K562 (cell line): ENCODE measurements around the gene PCDHGA12. TPM values are rescaled to one million over a fixed set of nuclear protein-coding genes. Genes with fewer than 3 reads are reported as not detected.

ENCODE experiments used
- polyA plus RNA-seq, 8 experiments: library from polyadenylated mRNA; depleted of rRNA in 4 of 8; stranded (reverse) in 5 of 8; unstranded in 3 of 8; fragments of >200 nt; fragmentation: Nextera tagmentation in 2 of 8; fragmentation: Illumina TruSeq in 1 of 8; extraction: Ambion mirVana in 2 of 8; extraction: Trizol in 1 of 8; gene quantifications; 2 replicates each; pipeline versions ENCODE4 v1.2.1 to v1.2.3, GENCODE V29; 2011 to 2014; ENCODE audit warnings: inconsistent platforms in 1 of 8, missing spikeins in 1 of 8
- total RNA-seq, 7 experiments: library from RNA; depleted of rRNA in 6 of 7; stranded (reverse); fragments of >200 nt in 6 of 7; fragmentation: Illumina TruSeq in 2 of 7; extraction: Trizol in 2 of 7; gene quantifications; 2 replicates each; pipeline versions ENCODE4 v1.2.1 to v1.2.3, GENCODE V29; 2011 to 2021; ENCODE audit warnings: low replicate concordance in 1 of 7

The PCDHGA12 gene
- total and polyA plus RNA-seq, 9 of the 15 experiments (the other 6 are each of a cell fraction or from before 2014, with no cell fraction given): 0.03 TPM; not detected in 8

Other genes starting within 250 kb of the PCDHGA12 start
Only the 7 nearest of the 35 such genes appear.
- 0.04 and 0.09 TPM in 2 replicates for gene PCDHGA8, start 37.9 kb upstream of the PCDHGA12 start, total RNA-seq (2014; rRNA removed)
- 0.04 and 0.06 TPM in 2 replicates for gene PCDHGA8, start 37.9 kb upstream of the PCDHGA12 start, total RNA-seq (2014; rRNA removed; fragmentation: Illumina TruSeq; extraction: Trizol)
- gene PCDHGA8, start 37.9 kb upstream of the PCDHGA12 start, total RNA-seq (2015; rRNA removed; fragmentation: Illumina TruSeq; extraction: Trizol): 0.08 and 0.11 TPM in 2 replicates
- gene PCDHGA8, start 37.9 kb upstream of the PCDHGA12 start, total RNA-seq (2021): 0.07 and 0.18 TPM in 2 replicates
- gene PCDHGA8, start 37.9 kb upstream of the PCDHGA12 start, polyA plus RNA-seq (2011; rRNA removed): 0.01 and 0.07 TPM in 2 replicates
- 0.06 and 0.10 TPM in 2 replicates for gene PCDHGA8, start 37.9 kb upstream of the PCDHGA12 start, polyA plus RNA-seq (2014; fragmentation: Illumina TruSeq; extraction: Trizol)
- not detected for gene PCDHGA8, start 37.9 kb upstream of the PCDHGA12 start, polyA plus RNA-seq (2014; fragmentation: Nextera tagmentation; extraction: Ambion mirVana)
- 0.07 and 0.13 TPM in 2 replicates for gene PCDHGA8, start 37.9 kb upstream of the PCDHGA12 start, polyA plus RNA-seq (2014; rRNA removed)
- gene PCDHGB5, start 32.6 kb upstream of the PCDHGA12 start, total RNA-seq (2014; rRNA removed): 0.05 TPM in 1 of 2 replicates, not detected in the other
- 0.13 and 0.15 TPM in 2 replicates for gene PCDHGB5, start 32.6 kb upstream of the PCDHGA12 start, total RNA-seq (2014; rRNA removed; fragmentation: Illumina TruSeq; extraction: Trizol)
- 0.11 and 0.19 TPM in 2 replicates for gene PCDHGB5, start 32.6 kb upstream of the PCDHGA12 start, total RNA-seq (2015; rRNA removed; fragmentation: Illumina TruSeq; extraction: Trizol)
- 0.18 and 0.29 TPM in 2 replicates for gene PCDHGB5, start 32.6 kb upstream of the PCDHGA12 start, total RNA-seq (2021)
- gene PCDHGB5, start 32.6 kb upstream of the PCDHGA12 start, polyA plus RNA-seq (2011; rRNA removed): 0.21 TPM in 1 of 2 replicates, not detected in the other
- 0.07 and 0.14 TPM in 2 replicates for gene PCDHGB5, start 32.6 kb upstream of the PCDHGA12 start, polyA plus RNA-seq (2014; fragmentation: Illumina TruSeq; extraction: Trizol)
- not detected for gene PCDHGB5, start 32.6 kb upstream of the PCDHGA12 start, polyA plus RNA-seq (2014; fragmentation: Nextera tagmentation; extraction: Ambion mirVana)
- gene PCDHGB5, start 32.6 kb upstream of the PCDHGA12 start, polyA plus RNA-seq (2014; rRNA removed): 0.12 and 0.16 TPM in 2 replicates
- 0.09 TPM in 1 of 2 replicates, not detected in the other for gene PCDHGA9, start 27.7 kb upstream of the PCDHGA12 start, total RNA-seq (2014; rRNA removed)
- 0.06 and 0.15 TPM in 2 replicates for gene PCDHGA9, start 27.7 kb upstream of the PCDHGA12 start, total RNA-seq (2014; rRNA removed; fragmentation: Illumina TruSeq; extraction: Trizol)
- gene PCDHGA9, start 27.7 kb upstream of the PCDHGA12 start, total RNA-seq (2015; rRNA removed; fragmentation: Illumina TruSeq; extraction: Trizol): 0.11 TPM in 2 replicates
- gene PCDHGA9, start 27.7 kb upstream of the PCDHGA12 start, total RNA-seq (2021): 0.18 and 0.20 TPM in 2 replicates
- gene PCDHGA9, start 27.7 kb upstream of the PCDHGA12 start, polyA plus RNA-seq (2011; rRNA removed): 0.11 TPM in 1 of 2 replicates, not detected in the other
- gene PCDHGA9, start 27.7 kb upstream of the PCDHGA12 start, polyA plus RNA-seq (2014; fragmentation: Illumina TruSeq; extraction: Trizol): 0.07 TPM in 1 of 2 replicates, not detected in the other
- not detected for gene PCDHGA9, start 27.7 kb upstream of the PCDHGA12 start, polyA plus RNA-seq (2014; fragmentation: Nextera tagmentation; extraction: Ambion mirVana)
- 0.03 TPM in 1 of 2 replicates, not detected in the other for gene PCDHGA9, start 27.7 kb upstream of the PCDHGA12 start, polyA plus RNA-seq (2014; rRNA removed)
- gene PCDHGB6, start 22.5 kb upstream of the PCDHGA12 start, total RNA-seq (2014; rRNA removed): 0.09 TPM in 1 of 2 replicates, not detected in the other
- 0.06 and 0.07 TPM in 2 replicates for gene PCDHGB6, start 22.5 kb upstream of the PCDHGA12 start, total RNA-seq (2014; rRNA removed; fragmentation: Illumina TruSeq; extraction: Trizol)
- gene PCDHGB6, start 22.5 kb upstream of the PCDHGA12 start, total RNA-seq (2015; rRNA removed; fragmentation: Illumina TruSeq; extraction: Trizol): 0.08 and 0.11 TPM in 2 replicates
- gene PCDHGB6, start 22.5 kb upstream of the PCDHGA12 start, total RNA-seq (2021): 0.11 TPM in 2 replicates
- 0.01 and 0.04 TPM in 2 replicates for gene PCDHGB6, start 22.5 kb upstream of the PCDHGA12 start, polyA plus RNA-seq (2011; rRNA removed)
- not detected in 2 replicates for gene PCDHGB6, start 22.5 kb upstream of the PCDHGA12 start, polyA plus RNA-seq (2014; fragmentation: Illumina TruSeq; extraction: Trizol)
- gene PCDHGB6, start 22.5 kb upstream of the PCDHGA12 start, polyA plus RNA-seq (2014; fragmentation: Nextera tagmentation; extraction: Ambion mirVana): under 1 TPM; 0.01 to 0.03 TPM
- 0.07 TPM in 1 of 2 replicates, not detected in the other for gene PCDHGB6, start 22.5 kb upstream of the PCDHGA12 start, polyA plus RNA-seq (2014; rRNA removed)
- gene PCDHGA10, start 17.5 kb upstream of the PCDHGA12 start, total RNA-seq (2014; rRNA removed): 0.04 and 0.05 TPM in 2 replicates
- 0.06 and 0.07 TPM in 2 replicates for gene PCDHGA10, start 17.5 kb upstream of the PCDHGA12 start, total RNA-seq (2014; rRNA removed; fragmentation: Illumina TruSeq; extraction: Trizol)
- 0.08 and 0.11 TPM in 2 replicates for gene PCDHGA10, start 17.5 kb upstream of the PCDHGA12 start, total RNA-seq (2015; rRNA removed; fragmentation: Illumina TruSeq; extraction: Trizol)
- 0.07 and 0.13 TPM in 2 replicates for gene PCDHGA10, start 17.5 kb upstream of the PCDHGA12 start, total RNA-seq (2021)
- 0.03 TPM in 1 of 2 replicates, not detected in the other for gene PCDHGA10, start 17.5 kb upstream of the PCDHGA12 start, polyA plus RNA-seq (2011; rRNA removed)
- gene PCDHGA10, start 17.5 kb upstream of the PCDHGA12 start, polyA plus RNA-seq (2014; fragmentation: Illumina TruSeq; extraction: Trizol): 0.06 TPM in 1 of 2 replicates, not detected in the other
- gene PCDHGA10, start 17.5 kb upstream of the PCDHGA12 start, polyA plus RNA-seq (2014; fragmentation: Nextera tagmentation; extraction: Ambion mirVana): under 1 TPM; 0.01 to 0.04 TPM
- 0.01 TPM in 1 of 2 replicates, not detected in the other for gene PCDHGA10, start 17.5 kb upstream of the PCDHGA12 start, polyA plus RNA-seq (2014; rRNA removed)
- 0.04 TPM in 1 of 2 replicates, not detected in the other for gene PCDHGB7, start 12.8 kb upstream of the PCDHGA12 start, total RNA-seq (2014; rRNA removed)
- not detected in 2 replicates for gene PCDHGB7, start 12.8 kb upstream of the PCDHGA12 start, total RNA-seq (2014; rRNA removed; fragmentation: Illumina TruSeq; extraction: Trizol)
- 0.08 TPM in 1 of 2 replicates, not detected in the other for gene PCDHGB7, start 12.8 kb upstream of the PCDHGA12 start, total RNA-seq (2015; rRNA removed; fragmentation: Illumina TruSeq; extraction: Trizol)
- gene PCDHGB7, start 12.8 kb upstream of the PCDHGA12 start, total RNA-seq (2021): 0.04 and 0.09 TPM in 2 replicates
- gene PCDHGB7, start 12.8 kb upstream of the PCDHGA12 start, polyA plus RNA-seq (2011; rRNA removed): not detected in 2 replicates
- not detected in 2 replicates for gene PCDHGB7, start 12.8 kb upstream of the PCDHGA12 start, polyA plus RNA-seq (2014; fragmentation: Illumina TruSeq; extraction: Trizol)
- not detected for gene PCDHGB7, start 12.8 kb upstream of the PCDHGA12 start, polyA plus RNA-seq (2014; fragmentation: Nextera tagmentation; extraction: Ambion mirVana)
- not detected in 2 replicates for gene PCDHGB7, start 12.8 kb upstream of the PCDHGA12 start, polyA plus RNA-seq (2014; rRNA removed)
- gene PCDHGA11, start 9.5 kb upstream of the PCDHGA12 start, total RNA-seq (2014; rRNA removed): 0.04 and 0.05 TPM in 2 replicates
- gene PCDHGA11, start 9.5 kb upstream of the PCDHGA12 start, total RNA-seq (2014; rRNA removed; fragmentation: Illumina TruSeq; extraction: Trizol): 0.04 and 0.06 TPM in 2 replicates
- gene PCDHGA11, start 9.5 kb upstream of the PCDHGA12 start, total RNA-seq (2015; rRNA removed; fragmentation: Illumina TruSeq; extraction: Trizol): 0.07 and 0.08 TPM in 2 replicates
- gene PCDHGA11, start 9.5 kb upstream of the PCDHGA12 start, total RNA-seq (2021): 0.04 TPM in 1 of 2 replicates, not detected in the other
- 0.01 TPM in 1 of 2 replicates, not detected in the other for gene PCDHGA11, start 9.5 kb upstream of the PCDHGA12 start, polyA plus RNA-seq (2011; rRNA removed)
- 0.04 TPM in 1 of 2 replicates, not detected in the other for gene PCDHGA11, start 9.5 kb upstream of the PCDHGA12 start, polyA plus RNA-seq (2014; fragmentation: Illumina TruSeq; extraction: Trizol)
- gene PCDHGA11, start 9.5 kb upstream of the PCDHGA12 start, polyA plus RNA-seq (2014; fragmentation: Nextera tagmentation; extraction: Ambion mirVana): not detected
- not detected in 2 replicates for gene PCDHGA11, start 9.5 kb upstream of the PCDHGA12 start, polyA plus RNA-seq (2014; rRNA removed)